Ishikawa (cell line): Measurements from ENCODE around the gene CDYL2.

ENCODE experiments used
- CEBPB ChIP-seq: IDR thresholded peaks from 2 replicates; pipeline ENCODE4 v1.6.1; 2012
- CREB1 ChIP-seq: IDR thresholded peaks from 2 replicates; pipeline ENCODE4 v1.6.1; 2012; ENCODE audit warnings: low read depth
- EGR1 ChIP-seq: IDR thresholded peaks from 2 replicates; pipeline ENCODE4 v1.6.1; 2012
- EP300 ChIP-seq: IDR thresholded peaks from 2 replicates; pipeline ENCODE4 v1.6.1; 2012; ENCODE audit warnings: borderline replicate concordance
- FOXM1 ChIP-seq: IDR thresholded peaks from 2 replicates; pipeline ENCODE4 v1.6.1; 2012; ENCODE audit warnings: low read depth, borderline replicate concordance
- NFIC ChIP-seq: IDR thresholded peaks from 2 replicates; pipeline ENCODE4 v1.6.1; 2012
- RAD21 ChIP-seq: IDR thresholded peaks from 2 replicates; pipeline ENCODE4 v1.6.1; 2012; ENCODE audit warnings: low read depth
- TAF1 ChIP-seq: IDR thresholded peaks from 2 replicates; pipeline ENCODE4 v1.6.1; 2012; ENCODE audit warnings: low read depth, mild to moderate bottlenecking
- TCF12 ChIP-seq: IDR thresholded peaks from 2 replicates; pipeline ENCODE4 v1.6.1; 2012; ENCODE audit warnings: low read depth
- TEAD4 ChIP-seq: IDR thresholded peaks from 2 replicates; pipeline ENCODE4 v1.6.1; 2012
- YY1 ChIP-seq: IDR thresholded peaks from 2 replicates; pipeline ENCODE4 v1.6.1; 2012; ENCODE audit warnings: low read depth
- ZBTB7A ChIP-seq: IDR thresholded peaks from 2 replicates; pipeline ENCODE4 v1.6.1; 2012; ENCODE audit warnings: low read depth
- TF ChIP-seq, protein P1 (sequence below): IDR thresholded peaks from 2 replicates; pipeline ENCODE4 v1.6.1; 2012
- TF ChIP-seq, protein P2 (sequence below): IDR thresholded peaks from 2 replicates; pipeline ENCODE4 v1.6.1; 2012
- TF ChIP-seq, protein P3 (sequence below): IDR thresholded peaks from 2 replicates; pipeline ENCODE4 v1.6.1; 2012; ENCODE audit warnings: low read depth, mild to moderate bottlenecking

The CDYL2 gene

DNA sequence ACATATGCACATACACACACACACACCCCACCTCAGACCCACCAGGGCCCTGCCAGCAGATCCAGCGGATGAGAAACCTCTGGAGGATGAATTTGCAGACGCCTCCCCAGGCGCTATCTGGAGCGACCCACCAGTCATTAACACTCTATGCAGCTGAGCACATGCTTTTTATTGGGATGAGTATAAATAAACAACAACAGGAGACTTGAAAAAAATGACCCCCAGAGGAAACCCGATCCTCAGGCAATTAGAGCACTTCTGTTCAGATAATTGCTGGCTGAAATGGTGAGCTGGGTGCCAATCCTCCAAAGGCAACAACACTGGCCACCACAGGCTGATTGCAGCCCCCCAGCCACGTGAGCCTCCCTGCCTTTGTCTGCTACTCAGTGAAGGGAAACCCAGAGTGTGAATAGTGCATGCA is 230.7 kb downstream of the CDYL2 start:
- TF ChIP-seq, protein P1, sequence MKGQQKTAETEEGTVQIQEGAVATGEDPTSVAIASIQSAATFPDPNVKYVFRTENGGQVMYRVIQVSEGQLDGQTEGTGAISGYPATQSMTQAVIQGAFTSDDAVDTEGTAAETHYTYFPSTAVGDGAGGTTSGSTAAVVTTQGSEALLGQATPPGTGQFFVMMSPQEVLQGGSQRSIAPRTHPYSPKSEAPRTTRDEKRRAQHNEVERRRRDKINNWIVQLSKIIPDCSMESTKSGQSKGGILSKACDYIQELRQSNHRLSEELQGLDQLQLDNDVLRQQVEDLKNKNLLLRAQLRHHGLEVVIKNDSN: no peak
- TF ChIP-seq TAF1 (no peak), EP300 (no peak), RAD21 (no peak)

DNA sequence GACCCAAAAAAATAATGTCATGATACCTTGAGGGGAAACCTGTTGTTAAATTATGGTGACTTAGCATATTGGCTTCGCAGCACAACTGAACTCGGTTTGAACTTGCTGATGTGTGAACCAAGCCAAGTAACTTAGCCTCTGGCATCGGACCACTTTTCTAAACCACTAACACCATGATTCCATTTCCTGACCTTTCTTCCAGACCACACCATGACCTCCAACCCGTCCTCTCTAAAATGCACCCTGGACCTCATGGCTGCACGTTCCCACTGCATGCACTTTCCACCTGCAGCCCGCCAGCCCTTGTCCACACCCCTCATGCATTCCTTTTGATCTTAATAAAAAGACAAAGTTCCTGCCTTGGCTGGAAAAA is 234.3 kb downstream of the CDYL2 start:
- TF ChIP-seq TAF1 (no peak), NFIC (no peak), EP300 (no peak), TEAD4 (no peak), CREB1 (no peak), ZBTB7A (no peak), TCF12 (no peak), YY1 (no peak), FOXM1 (no peak), EGR1 (no peak)
- TF ChIP-seq, protein P2, sequence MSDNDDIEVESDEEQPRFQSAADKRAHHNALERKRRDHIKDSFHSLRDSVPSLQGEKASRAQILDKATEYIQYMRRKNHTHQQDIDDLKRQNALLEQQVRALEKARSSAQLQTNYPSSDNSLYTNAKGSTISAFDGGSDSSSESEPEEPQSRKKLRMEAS: no peak
- TF ChIP-seq, protein P3, sequence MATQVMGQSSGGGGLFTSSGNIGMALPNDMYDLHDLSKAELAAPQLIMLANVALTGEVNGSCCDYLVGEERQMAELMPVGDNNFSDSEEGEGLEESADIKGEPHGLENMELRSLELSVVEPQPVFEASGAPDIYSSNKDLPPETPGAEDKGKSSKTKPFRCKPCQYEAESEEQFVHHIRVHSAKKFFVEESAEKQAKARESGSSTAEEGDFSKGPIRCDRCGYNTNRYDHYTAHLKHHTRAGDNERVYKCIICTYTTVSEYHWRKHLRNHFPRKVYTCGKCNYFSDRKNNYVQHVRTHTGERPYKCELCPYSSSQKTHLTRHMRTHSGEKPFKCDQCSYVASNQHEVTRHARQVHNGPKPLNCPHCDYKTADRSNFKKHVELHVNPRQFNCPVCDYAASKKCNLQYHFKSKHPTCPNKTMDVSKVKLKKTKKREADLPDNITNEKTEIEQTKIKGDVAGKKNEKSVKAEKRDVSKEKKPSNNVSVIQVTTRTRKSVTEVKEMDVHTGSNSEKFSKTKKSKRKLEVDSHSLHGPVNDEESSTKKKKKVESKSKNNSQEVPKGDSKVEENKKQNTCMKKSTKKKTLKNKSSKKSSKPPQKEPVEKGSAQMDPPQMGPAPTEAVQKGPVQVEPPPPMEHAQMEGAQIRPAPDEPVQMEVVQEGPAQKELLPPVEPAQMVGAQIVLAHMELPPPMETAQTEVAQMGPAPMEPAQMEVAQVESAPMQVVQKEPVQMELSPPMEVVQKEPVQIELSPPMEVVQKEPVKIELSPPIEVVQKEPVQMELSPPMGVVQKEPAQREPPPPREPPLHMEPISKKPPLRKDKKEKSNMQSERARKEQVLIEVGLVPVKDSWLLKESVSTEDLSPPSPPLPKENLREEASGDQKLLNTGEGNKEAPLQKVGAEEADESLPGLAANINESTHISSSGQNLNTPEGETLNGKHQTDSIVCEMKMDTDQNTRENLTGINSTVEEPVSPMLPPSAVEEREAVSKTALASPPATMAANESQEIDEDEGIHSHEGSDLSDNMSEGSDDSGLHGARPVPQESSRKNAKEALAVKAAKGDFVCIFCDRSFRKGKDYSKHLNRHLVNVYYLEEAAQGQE: no peak
- TF ChIP-seq, protein P1: no peak

DNA sequence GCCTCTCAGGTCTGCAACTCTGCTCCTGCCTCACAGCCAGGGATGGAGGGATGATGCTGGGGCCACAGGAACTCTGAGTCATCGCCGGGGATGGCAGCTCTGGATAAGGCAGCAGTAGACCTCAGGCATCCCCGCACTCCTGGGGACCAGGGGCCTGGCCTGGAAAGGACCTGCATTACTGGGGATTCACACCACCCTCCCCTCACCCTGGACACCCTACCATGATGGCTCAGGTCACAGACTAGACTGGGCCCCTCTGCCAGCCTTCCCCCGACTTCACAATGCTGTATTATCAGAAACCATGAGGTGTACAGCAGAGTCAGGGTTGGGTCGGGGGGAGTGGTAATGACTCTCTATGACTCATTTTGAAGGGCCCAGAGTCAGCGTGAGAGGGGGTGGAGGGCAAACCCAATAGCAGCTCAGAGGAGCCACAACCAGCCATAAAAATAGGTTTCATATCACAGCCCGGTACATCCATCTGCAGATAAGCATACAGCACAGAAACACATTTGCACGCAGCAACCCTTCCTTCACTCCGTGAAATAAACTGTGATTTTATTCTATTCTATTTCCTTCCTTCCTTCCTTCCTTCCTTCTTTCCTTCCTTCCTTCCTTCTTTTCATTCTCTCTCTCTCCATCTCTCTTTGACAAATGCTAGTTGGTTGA is 234.8 kb downstream of the CDYL2 start:
- no peak for TF ChIP-seq TEAD4
- TF ChIP-seq NFIC: no peak
- TF ChIP-seq, protein P2: no peak
- no peak for TF ChIP-seq ZBTB7A
- TF ChIP-seq, protein P1: no peak
- TF ChIP-seq FOXM1: no peak
- TF ChIP-seq TCF12: no peak
- TF ChIP-seq CREB1: no peak
- TF ChIP-seq CEBPB: no peak
- no peak for TF ChIP-seq YY1

DNA sequence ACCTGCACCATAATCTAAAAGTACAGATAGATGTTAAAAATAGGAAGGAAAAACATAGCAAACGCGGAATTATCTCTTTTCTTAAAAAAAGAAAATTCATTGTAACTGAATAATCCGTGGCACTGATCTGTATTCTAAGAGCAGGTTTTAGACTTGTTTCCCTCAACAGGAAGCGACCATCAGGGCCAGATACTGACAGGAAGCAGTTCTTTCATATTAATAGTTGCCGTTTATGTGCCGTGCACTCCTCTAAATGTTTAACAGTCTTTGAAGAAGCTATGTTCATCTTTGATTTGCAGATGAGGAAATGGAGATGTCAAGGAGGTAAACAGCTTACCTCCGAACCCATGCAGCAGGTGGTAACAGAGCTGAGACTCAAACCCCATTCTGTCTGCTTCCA is 240.0 kb downstream of the CDYL2 start:
- TF ChIP-seq, protein P3: no peak
- no peak for TF ChIP-seq TEAD4
- TF ChIP-seq, protein P1: no peak
- TF ChIP-seq TAF1: no peak
- no peak for TF ChIP-seq EGR1
- no peak for TF ChIP-seq FOXM1
- TF ChIP-seq, protein P2: no peak
- no peak for TF ChIP-seq CREB1
- TF ChIP-seq RAD21: no peak
- no peak for TF ChIP-seq YY1
- no peak for TF ChIP-seq TCF12
- TF ChIP-seq EP300: no peak
- TF ChIP-seq ZBTB7A: no peak
- no peak for TF ChIP-seq NFIC
- TF ChIP-seq CEBPB: no peak

DNA sequence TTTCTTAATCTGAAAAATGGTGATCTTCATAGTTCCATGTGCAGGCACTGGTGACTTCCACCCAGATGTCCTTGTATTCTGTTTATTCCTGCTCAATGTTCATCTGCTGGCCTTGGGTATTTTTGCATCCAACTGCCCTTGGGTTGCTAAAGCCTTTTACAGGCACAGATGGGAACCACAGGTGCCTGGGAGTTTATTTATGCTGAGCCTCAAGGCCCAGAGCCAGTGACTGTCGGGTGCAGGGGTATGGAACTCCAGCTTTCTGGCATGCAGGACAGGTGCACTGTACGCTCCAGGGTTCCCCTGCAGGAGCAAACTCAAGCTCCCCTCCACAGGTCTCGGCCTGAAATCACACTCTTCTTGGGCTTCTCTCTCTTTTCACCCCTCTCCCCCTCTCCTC is 241.3 kb downstream of the CDYL2 start:
- TF ChIP-seq FOXM1: no peak
